GM13976 (cell line): Measurements from ENCODE around the gene ZNF764.

ENCODE experiments used
- DNase-seq: peaks from one replicate; pipeline ENCODE4 v3.0.0; 2012; ENCODE audit warnings: low spot score
- CTCF ChIP-seq: IDR thresholded peaks from 2 replicates; pipeline ENCODE4 v1.5.1; 2012; ENCODE audit warnings: borderline replicate concordance, mild to moderate bottlenecking; ENCODE audit not compliant: insufficient read depth; ENCODE audit errors: extremely low read depth, missing control alignments, control extremely low read depth
- in situ Hi-C: fragments of 300-500 bp; cut with MboI; formaldehyde crosslinking; loops from one replicate; pipeline ENCODE4 v1.12.0; 2022; ENCODE audit warnings: low sequenced_read_pairs, mixed read lengths, inconsistent platforms; ENCODE audit not compliant: unreplicated experiment

Gene ZNF764

GRCh38 chr16:30565526-30565925, 7.4 kb upstream of the ZNF764 start:
- no peak for TF ChIP-seq CTCF
- no peak for DNase-seq
- in situ Hi-C loops = no loop called here

DNA sequence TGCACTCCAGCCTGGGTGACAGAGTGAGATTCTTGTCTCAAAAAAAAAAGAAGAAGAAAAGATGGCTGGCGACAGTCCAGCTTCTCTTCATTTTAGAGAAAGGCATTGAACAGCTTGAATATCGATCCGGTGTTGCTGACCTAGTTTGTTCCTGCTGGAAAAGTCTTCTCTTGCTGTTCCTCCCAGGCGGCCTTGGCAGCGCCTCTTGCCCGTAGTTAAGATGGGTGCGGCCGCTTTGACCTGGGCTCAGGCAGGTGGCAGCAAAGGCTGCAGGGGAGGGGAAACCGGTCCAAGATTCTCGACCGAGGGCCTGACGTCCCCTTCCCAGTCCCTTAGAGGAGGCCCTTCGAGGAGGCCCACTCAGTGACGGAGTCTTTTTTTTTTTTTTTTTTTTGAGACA, 3.8 kb upstream of the ZNF764 start:
- TF ChIP-seq CTCF = no peak
- in situ Hi-C loops = no loop called here
- DNase-seq = no peak

DNA sequence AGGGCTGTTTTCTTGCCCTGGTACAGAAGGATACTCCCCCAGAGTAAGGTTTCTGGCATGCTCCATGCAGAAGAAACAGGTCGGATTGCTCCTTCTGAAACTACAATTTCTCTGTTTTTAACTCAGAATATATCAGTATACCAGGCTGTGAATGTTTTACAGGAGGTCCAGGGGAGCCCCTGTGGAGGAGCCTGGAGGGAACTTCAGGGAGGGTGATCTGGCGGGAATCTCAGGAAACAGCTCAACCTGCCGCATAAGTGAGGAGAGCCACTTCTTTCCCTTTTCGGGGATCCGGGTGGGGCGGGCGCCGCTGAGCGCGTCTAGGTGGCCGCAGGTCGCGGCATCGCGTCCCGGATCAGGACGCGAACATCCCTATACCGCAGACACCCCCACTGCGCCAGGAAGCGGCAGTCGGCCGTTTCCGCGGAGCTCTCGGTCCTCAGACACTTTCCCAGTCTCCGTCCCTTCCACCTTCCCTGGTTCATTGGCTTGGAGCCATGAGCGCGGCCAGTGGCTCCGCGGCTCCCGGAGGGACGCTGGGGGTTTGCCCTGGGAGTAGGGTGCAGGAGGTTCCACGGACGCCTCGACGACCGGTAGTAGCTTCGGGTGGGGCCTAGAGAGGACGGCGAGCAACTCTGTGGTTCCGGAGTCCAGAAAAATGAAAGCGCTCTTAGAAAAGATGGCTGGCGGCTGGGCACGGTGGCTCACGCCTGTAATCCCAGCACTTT, 3.1 kb upstream of the ZNF764 start:
- in situ Hi-C loops = no loop called here
- DNase-seq = no peak

GRCh38 chr16:30559690-30560089, 1.5 kb upstream of the ZNF764 start:
- in situ Hi-C loops = no loop called here
- TF ChIP-seq CTCF = no peak
- DNase-seq = no peak

More for the DNA sequence above, 3.1 kb upstream of the ZNF764 start:
- no peak for TF ChIP-seq CTCF

DNA sequence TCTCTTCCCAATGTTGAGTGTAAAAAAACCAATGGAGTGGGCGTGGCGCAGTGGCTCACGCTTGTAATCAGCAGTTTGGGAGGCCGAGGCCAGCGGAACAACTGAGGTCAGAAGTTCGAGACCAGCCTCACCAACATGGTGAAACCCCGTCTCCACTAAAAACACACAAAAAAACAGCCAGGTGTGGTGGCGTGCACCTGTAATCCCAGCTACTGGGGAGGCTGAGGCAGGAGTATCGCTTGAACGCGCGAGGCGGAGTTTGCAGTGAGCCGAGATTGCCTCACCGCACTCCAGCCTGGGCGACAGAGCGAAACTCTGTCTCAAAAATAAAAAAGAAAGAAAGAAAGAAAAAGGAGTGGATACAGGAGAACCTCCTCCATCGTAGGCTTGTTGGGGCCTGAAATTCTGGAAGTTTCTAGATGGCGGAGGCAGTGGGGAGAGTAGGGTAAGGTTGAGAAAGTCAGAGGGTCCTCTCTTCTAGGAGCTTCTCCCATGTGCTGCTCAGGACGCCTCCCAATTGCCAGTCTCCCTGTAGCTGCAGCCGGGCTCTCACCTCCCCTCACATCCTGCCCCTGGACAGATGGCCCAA, 709 bp upstream of the ZNF764 start:
- TF ChIP-seq CTCF = no peak
- DNase-seq = no peak
- in situ Hi-C loops = no loop called here

GRCh38 chr16:30557707-30557956, 542 bp downstream of the ZNF764 start:
- DNase-seq = no peak
- TF ChIP-seq CTCF = no peak
- in situ Hi-C loops = no loop called here
